IMR-90 (cell line): ENCODE data around the gene ULBP2. TPM values are rescaled to one million over a fixed set of nuclear protein-coding genes. Genes with fewer than 3 reads are reported as not detected.

Experiments used
- ATAC-seq: fragments of 200-7000 bp; cut with Tn5 transposase; 2 replicates; pipeline ENCODE4 v1.9.1; 2020; ENCODE audit warnings: low read depth, mild to moderate bottlenecking, moderate library complexity
- BruUV-seq: library from RNA; stranded (reverse); fragments of 400-500 nt; replicated peaks from 2 replicates; lab custom pipeline; 2021; lab: Mats Ljungman, UMichigan
- CTCF ChIA-PET: fragments of 300-600 bp; formaldehyde crosslinking; extraction: SDS; loops from one replicate; lab custom pipeline; 2021; ENCODE audit warnings: antibody characterized with exemption; lab: Yijun Ruan, JAX
- POLR2A ChIA-PET: fragments of 300-600 bp; sonication (Branson Sonifier 250); formaldehyde crosslinking; loops from one replicate; lab custom pipeline; 2022; ENCODE audit warnings: antibody characterized with exemption; ENCODE audit not compliant: unreplicated experiment; lab: Charles Lee
- DNase-seq: peaks from one replicate; pipeline ENCODE4 v3.0.0; 2013
- H2AFZ ChIP-seq: replicated peaks from 2 replicates; pipeline ENCODE3; 2013; ENCODE audit warnings: low read length, mild to moderate bottlenecking; ENCODE audit not compliant: poor library complexity
- H2AK5ac ChIP-seq: 2 replicates; pipeline ENCODE4 v1.6.1; 2013; ENCODE audit warnings: low read depth, low read length, inconsistent platforms
- H2AK9ac ChIP-seq: replicated peaks from 2 replicates; pipeline ENCODE3; 2013; ENCODE audit warnings: mild to moderate bottlenecking, low read depth, low read length, moderate library complexity; ENCODE audit not compliant: poor library complexity
- H2BK120ac ChIP-seq: 2 replicates; pipeline ENCODE4 v1.6.1; 2013; ENCODE audit warnings: low read depth, low read length, inconsistent platforms
- H2BK15ac ChIP-seq: 3 replicates; pipeline ENCODE4 v1.6.1; 2013; ENCODE audit warnings: low read depth, low read length, inconsistent platforms
- H2BK20ac ChIP-seq: 2 replicates; pipeline ENCODE4 v1.6.1; 2013; ENCODE audit warnings: low read depth, mild to moderate bottlenecking, inconsistent platforms, low read length, moderate library complexity
- H2BK5ac ChIP-seq: 2 replicates; pipeline ENCODE4 v1.6.1; 2013; ENCODE audit warnings: mild to moderate bottlenecking, low read depth, low read length, inconsistent platforms; ENCODE audit not compliant: poor library complexity, severe bottlenecking
- H3K14ac ChIP-seq: replicated peaks from 2 replicates; pipeline ENCODE4 v1.6.1; 2013; ENCODE audit warnings: low read depth, low read length, inconsistent platforms
- H3K18ac ChIP-seq: 2 replicates; pipeline ENCODE4 v1.6.1; 2013; ENCODE audit warnings: low read depth, low read length, control low read depth
- H3K23ac ChIP-seq: 2 replicates; pipeline ENCODE4 v1.6.1; 2013; ENCODE audit warnings: low read depth, low read length, inconsistent platforms
- H3K27ac ChIP-seq: 2 replicates; pipeline ENCODE4 v1.5.1; 2013; ENCODE audit warnings: mild to moderate bottlenecking, control low read depth, low read length; ENCODE audit not compliant: insufficient read depth
- H3K27me3 ChIP-seq: 2 replicates; pipeline ENCODE4 v1.6.1; 2013; ENCODE audit warnings: low read length; ENCODE audit not compliant: control insufficient read depth, insufficient read depth
- H3K36me3 ChIP-seq: 2 replicates; pipeline ENCODE4 v1.6.1; 2013; ENCODE audit warnings: low read length, mixed read lengths; ENCODE audit not compliant: control insufficient read depth, insufficient read depth
- H3K4ac ChIP-seq: 2 replicates; pipeline ENCODE4 v1.6.1; 2013; ENCODE audit warnings: low read depth, low read length, inconsistent platforms
- H3K4me1 ChIP-seq: 2 replicates; pipeline ENCODE4 v1.6.1; 2013; ENCODE audit warnings: low read length, mixed read lengths; ENCODE audit not compliant: control insufficient read depth, insufficient read depth
- H3K4me2 ChIP-seq: 2 replicates; pipeline ENCODE4 v1.6.1; 2013; ENCODE audit warnings: low read depth, mild to moderate bottlenecking, control low read depth, low read length, moderate library complexity
- H3K4me3 ChIP-seq: 2 replicates; pipeline ENCODE4 v1.5.1; 2013; ENCODE audit warnings: low read depth, mild to moderate bottlenecking, control low read depth, low read length, moderate library complexity; ENCODE audit not compliant: insufficient read depth
- H3K56ac ChIP-seq: 2 replicates; pipeline ENCODE4 v1.6.1; 2013; ENCODE audit warnings: low read length, inconsistent platforms; ENCODE audit not compliant: insufficient read depth; ENCODE audit errors: extremely low read depth
- H3K79me1 ChIP-seq, 2 experiments: 2 replicates each; pipeline ENCODE4 v1.6.1; 2013; ENCODE audit warnings: low read length in 2 of 2, inconsistent platforms in 1 of 2, low read depth in 1 of 2
- H3K9ac ChIP-seq: 2 replicates; pipeline ENCODE4 v1.6.1; 2013; ENCODE audit warnings: low read depth, low read length, control low read depth
- H3K9me1 ChIP-seq: 2 replicates; pipeline ENCODE4 v1.6.1; 2013; ENCODE audit warnings: low read length, inconsistent platforms; ENCODE audit not compliant: insufficient read depth
- H3K9me3 ChIP-seq: 2 replicates; pipeline ENCODE4 v1.6.1; 2013; ENCODE audit warnings: low read length; ENCODE audit not compliant: control insufficient read depth, insufficient read depth
- H4K20me1 ChIP-seq: 2 replicates; pipeline ENCODE4 v1.6.1; 2013; ENCODE audit warnings: low read length, inconsistent platforms; ENCODE audit not compliant: insufficient read depth
- H4K5ac ChIP-seq: 2 replicates; pipeline ENCODE4 v1.6.1; 2013; ENCODE audit warnings: mild to moderate bottlenecking, low read depth, low read length, control low read depth
- H4K8ac ChIP-seq, 2 experiments: 2 replicates each; pipeline ENCODE4 v1.6.1; 2013; ENCODE audit warnings: low read depth in 2 of 2, low read length in 2 of 2, control low read depth in 1 of 2, inconsistent platforms in 1 of 2
- H4K91ac ChIP-seq: 2 replicates; pipeline ENCODE4 v1.6.1; 2013; ENCODE audit warnings: low read depth, low read length, inconsistent platforms; ENCODE audit not compliant: insufficient read depth
- BHLHE40 ChIP-seq: fragments of 150-350 bp; IDR thresholded peaks from 2 replicates; pipeline ENCODE4 v1.6.1; 2016; ENCODE audit warnings: mild to moderate bottlenecking, low read depth, low read length
- CEBPB ChIP-seq: IDR thresholded peaks from 2 replicates; pipeline ENCODE4 v1.6.1; 2012; ENCODE audit warnings: low read depth, low read length, improper control_type of control experiment
- CHD1 ChIP-seq: IDR thresholded peaks from 2 replicates; pipeline ENCODE4 v1.6.1; 2012; ENCODE audit warnings: low read depth, low read length, improper control_type of control experiment
- FOS ChIP-seq: fragments of 150-350 bp; IDR thresholded peaks from 2 replicates; pipeline ENCODE4 v1.6.1; 2016; ENCODE audit warnings: low read depth, low read length
- MAFK ChIP-seq: IDR thresholded peaks from 2 replicates; pipeline ENCODE4 v1.6.1; 2012; ENCODE audit warnings: low read depth, low read length, improper control_type of control experiment
- MAZ ChIP-seq: IDR thresholded peaks from 2 replicates; pipeline ENCODE4 v1.6.1; 2012; ENCODE audit warnings: low read depth, mild to moderate bottlenecking, low read length, improper control_type of control experiment, moderate library complexity, borderline replicate concordance
- MXI1 ChIP-seq: IDR thresholded peaks from 2 replicates; pipeline ENCODE4 v1.6.1; 2012; ENCODE audit warnings: low read depth, mild to moderate bottlenecking, low read length, moderate library complexity, borderline replicate concordance
- NFE2L2 ChIP-seq: fragments of 150-350 bp; IDR thresholded peaks from 2 replicates; pipeline ENCODE4 v1.6.1; 2016; ENCODE audit warnings: low read depth, mild to moderate bottlenecking, low read length
- POLR2A ChIP-seq: IDR thresholded peaks from 2 replicates; pipeline ENCODE4 v1.6.1; 2012; ENCODE audit warnings: mild to moderate bottlenecking, low read depth, low read length
- RAD21 ChIP-seq: IDR thresholded peaks from 2 replicates; pipeline ENCODE4 v1.6.1; 2012; ENCODE audit warnings: low read length, improper control_type of control experiment
- RCOR1 ChIP-seq: IDR thresholded peaks from 2 replicates; pipeline ENCODE4 v1.6.1; 2012; ENCODE audit warnings: mild to moderate bottlenecking, low read length, improper control_type of control experiment; ENCODE audit not compliant: insufficient replicate concordance
- RFX5 ChIP-seq: IDR thresholded peaks from 2 replicates; pipeline ENCODE4 v1.8.0; 2012; ENCODE audit warnings: low read depth, mild to moderate bottlenecking, low read length, moderate library complexity
- SMC3 ChIP-seq: fragments of 150-350 bp; IDR thresholded peaks from 2 replicates; pipeline ENCODE4 v1.6.1; 2016; ENCODE audit warnings: low read depth, mild to moderate bottlenecking, antibody characterized with exemption, low read length, moderate library complexity
- WGBS, 2 experiments: methylation state at CpG; one replicate each; pipeline versions ENCODE4 v1.1.5 to v1.1.7; 2013; ENCODE audit warnings: missing lambda C conversion rate in 2 of 2; ENCODE audit not compliant: insufficient read length in 1 of 2; ENCODE audit errors: extremely low coverage in 2 of 2; 5-methylcytosine and 5-hydroxymethylcytosine counted together
- dilution Hi-C: fragments of 300-500 bp; cut with HindIII; formaldehyde crosslinking; loops from one replicate; pipeline ENCODE4 v1.14.3; 2018; ENCODE audit warnings: low sequenced_read_pairs; ENCODE audit not compliant: unreplicated experiment
- in situ Hi-C: fragments of 300-500 bp; cut with MboI; formaldehyde crosslinking; loops from 3 replicates; pipeline ENCODE4 v1.14.3; 2019; ENCODE audit warnings: low sequenced_read_pairs, inconsistent platforms, mixed read lengths
- intact Hi-C: fragments of 100-400 bp; cut with micrococcal nuclease; formaldehyde crosslinking; loops from 2 replicates; pipeline ENCODE4 v1.10.0; 2022
- polyA plus RNA-seq, 3 experiments: library from polyadenylated mRNA; depleted of rRNA; stranded (reverse); fragments of >200 nt; gene quantifications; 2 replicates each; pipeline ENCODE4 v1.2.3, GENCODE V29; 2012; ENCODE audit warnings: low replicate concordance in 1 of 3
- total RNA-seq: library from RNA; depleted of rRNA; stranded (reverse); fragments of >200 nt; gene quantifications from 2 replicates; pipeline ENCODE4 v1.2.3, GENCODE V29; 2012
- TF ChIP-seq, protein P1 (sequence below): conservative IDR thresholded peaks from 2 replicates; pipeline ENCODE4 v1.5.1; 2012; ENCODE audit warnings: mild to moderate bottlenecking, low read depth, low read length, improper control_type of control experiment
- TF ChIP-seq, protein P2 (sequence below): fragments of 150-350 bp; IDR thresholded peaks from 2 replicates; pipeline ENCODE4 v1.6.1; 2017; ENCODE audit warnings: mild to moderate bottlenecking, antibody characterized with exemption, low read length, low read depth
- TF ChIP-seq, protein P3 (sequence below): fragments of 150-350 bp; IDR thresholded peaks from 2 replicates; pipeline ENCODE4 v1.6.1; 2016; ENCODE audit warnings: low read depth, mild to moderate bottlenecking, low read length, moderate library complexity, borderline replicate concordance

Gene ULBP2
- total and polyA plus RNA-seq, 2 of the 4 experiments (the other 2 are of a cell fraction): 7.9 to 16.2 TPM

DNA sequence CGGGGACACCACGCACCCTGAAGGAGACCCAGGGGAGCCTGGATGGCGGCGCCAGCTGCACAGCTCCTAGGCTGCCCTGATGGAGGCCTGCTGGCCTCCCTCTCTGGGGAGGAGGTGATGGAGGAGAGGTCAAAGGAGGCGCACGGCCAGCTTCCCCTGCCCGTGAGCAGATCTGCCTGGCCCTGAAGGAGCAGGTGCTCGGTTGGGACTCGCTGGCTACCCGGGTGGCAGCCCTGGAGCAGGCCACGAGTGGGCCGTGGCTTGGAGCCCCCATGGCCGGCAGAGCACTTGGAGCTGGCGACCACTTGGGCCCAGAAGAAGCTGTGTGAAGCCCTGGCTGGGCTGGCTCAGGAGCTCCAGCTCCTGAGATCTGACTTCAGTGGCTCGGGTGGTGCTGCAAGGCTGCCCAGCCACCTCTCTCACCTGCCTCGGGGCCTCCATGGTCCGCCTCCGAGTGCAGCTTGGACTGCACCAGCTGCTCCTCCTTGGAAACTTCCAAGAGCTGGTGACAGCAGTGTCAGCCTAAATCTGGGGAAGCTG lies 36.4 kb upstream of the ULBP2 start:
- DNase-seq (no peak), ATAC-seq (no peak)
- POLR2A ChIA-PET: no interaction called here
- no peaks in the 10 kb centered on the region for H3K9me1 ChIP-seq
- TF ChIP-seq MAZ (no peak), MAFK (no peak), RAD21 (no peak), RFX5 (no peak), CHD1 (no peak), SMC3 (no peak), NFE2L2 (no peak), BHLHE40 (no peak), POLR2A (no peak), MXI1 (no peak), RCOR1 (no peak), CEBPB (no peak), FOS (no peak)
- TF ChIP-seq, protein P1, sequence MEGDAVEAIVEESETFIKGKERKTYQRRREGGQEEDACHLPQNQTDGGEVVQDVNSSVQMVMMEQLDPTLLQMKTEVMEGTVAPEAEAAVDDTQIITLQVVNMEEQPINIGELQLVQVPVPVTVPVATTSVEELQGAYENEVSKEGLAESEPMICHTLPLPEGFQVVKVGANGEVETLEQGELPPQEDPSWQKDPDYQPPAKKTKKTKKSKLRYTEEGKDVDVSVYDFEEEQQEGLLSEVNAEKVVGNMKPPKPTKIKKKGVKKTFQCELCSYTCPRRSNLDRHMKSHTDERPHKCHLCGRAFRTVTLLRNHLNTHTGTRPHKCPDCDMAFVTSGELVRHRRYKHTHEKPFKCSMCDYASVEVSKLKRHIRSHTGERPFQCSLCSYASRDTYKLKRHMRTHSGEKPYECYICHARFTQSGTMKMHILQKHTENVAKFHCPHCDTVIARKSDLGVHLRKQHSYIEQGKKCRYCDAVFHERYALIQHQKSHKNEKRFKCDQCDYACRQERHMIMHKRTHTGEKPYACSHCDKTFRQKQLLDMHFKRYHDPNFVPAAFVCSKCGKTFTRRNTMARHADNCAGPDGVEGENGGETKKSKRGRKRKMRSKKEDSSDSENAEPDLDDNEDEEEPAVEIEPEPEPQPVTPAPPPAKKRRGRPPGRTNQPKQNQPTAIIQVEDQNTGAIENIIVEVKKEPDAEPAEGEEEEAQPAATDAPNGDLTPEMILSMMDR: no peak
- TF ChIP-seq, protein P2, sequence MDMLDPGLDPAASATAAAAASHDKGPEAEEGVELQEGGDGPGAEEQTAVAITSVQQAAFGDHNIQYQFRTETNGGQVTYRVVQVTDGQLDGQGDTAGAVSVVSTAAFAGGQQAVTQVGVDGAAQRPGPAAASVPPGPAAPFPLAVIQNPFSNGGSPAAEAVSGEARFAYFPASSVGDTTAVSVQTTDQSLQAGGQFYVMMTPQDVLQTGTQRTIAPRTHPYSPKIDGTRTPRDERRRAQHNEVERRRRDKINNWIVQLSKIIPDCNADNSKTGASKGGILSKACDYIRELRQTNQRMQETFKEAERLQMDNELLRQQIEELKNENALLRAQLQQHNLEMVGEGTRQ: no peak
- TF ChIP-seq, protein P3, sequence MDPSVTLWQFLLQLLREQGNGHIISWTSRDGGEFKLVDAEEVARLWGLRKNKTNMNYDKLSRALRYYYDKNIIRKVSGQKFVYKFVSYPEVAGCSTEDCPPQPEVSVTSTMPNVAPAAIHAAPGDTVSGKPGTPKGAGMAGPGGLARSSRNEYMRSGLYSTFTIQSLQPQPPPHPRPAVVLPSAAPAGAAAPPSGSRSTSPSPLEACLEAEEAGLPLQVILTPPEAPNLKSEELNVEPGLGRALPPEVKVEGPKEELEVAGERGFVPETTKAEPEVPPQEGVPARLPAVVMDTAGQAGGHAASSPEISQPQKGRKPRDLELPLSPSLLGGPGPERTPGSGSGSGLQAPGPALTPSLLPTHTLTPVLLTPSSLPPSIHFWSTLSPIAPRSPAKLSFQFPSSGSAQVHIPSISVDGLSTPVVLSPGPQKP: no peak
- H3K27ac ChIP-seq: no peak overlapping the region
- no peak overlapping the region for H3K4me2 ChIP-seq
- H3K14ac ChIP-seq: no peak overlapping the region
- H2AK9ac ChIP-seq: no peak overlapping the region
- H3K4ac ChIP-seq: no peak overlapping the region
- no peaks in the 10 kb centered on the region for H3K4me1 ChIP-seq
- intact Hi-C loops (no loop called here), in situ Hi-C loops (no loop called here), dilution Hi-C loops (no loop called here)
- 69% methylated on average over 10 of the region's 18 CpGs; no CpG with 5 or more reads in 1 of the 2 experiments for WGBS, 2 experiments
- H3K18ac ChIP-seq: no peak overlapping the region
- H3K27me3 ChIP-seq: peaks cover 9% of the 10 kb centered on the region
- H4K91ac ChIP-seq: no peak overlapping the region
- no peak overlapping the region for H3K9ac ChIP-seq
- H3K4me3 ChIP-seq: no peak overlapping the region
- no peak overlapping the region for H2BK5ac ChIP-seq
- no peak overlapping the region for H2BK15ac ChIP-seq
- H2AFZ ChIP-seq: no peak overlapping the region
- no peak overlapping the region for H3K23ac ChIP-seq
- no peaks in the 10 kb centered on the region for H3K79me1 ChIP-seq
- H4K8ac ChIP-seq: no peak overlapping the region
- H2BK20ac ChIP-seq: no peak overlapping the region
- peaks cover 12% of the 10 kb centered on the region for H3K9me3 ChIP-seq
- no peak overlapping the region for H2AK5ac ChIP-seq
- no peak overlapping the region for H2BK120ac ChIP-seq
- no peak overlapping the region for H4K5ac ChIP-seq
- CTCF ChIA-PET: interaction anchor here (1.5 kb wide), 1 partner anchor 65 kb away, joined by 4 read pairs; no protein-coding TSS in a partner anchor
- no TSS peak for BruUV-seq
- no peaks in the 10 kb centered on the region for H3K36me3 ChIP-seq
- no peak overlapping the region for H3K56ac ChIP-seq
- no peaks in the 10 kb centered on the region for H4K20me1 ChIP-seq
